WTC11 (cell line): Measurements from ENCODE around the gene DLG1. TPM values are rescaled to one million over a fixed set of nuclear protein-coding genes. Genes with fewer than 3 reads are reported as not detected.

Experiments
- ATAC-seq: fragments of 200-7000 bp; cut with Tn5 transposase; 2 replicates; pipeline ENCODE4 v1.10.0; 2021; ENCODE audit warnings: mild to moderate bottlenecking, moderate library complexity
- CTCF ChIA-PET: fragments of 300-600 bp; sonication (Branson Sonifier 250); formaldehyde crosslinking; loops from one replicate; lab custom pipeline; 2021; ENCODE audit warnings: antibody characterized with exemption; lab: Charles Lee
- POLR2A ChIA-PET: fragments of 350-600 bp; sonication (Branson Sonifier 250); formaldehyde crosslinking; loops from one replicate; lab custom pipeline; 2021; ENCODE audit warnings: antibody characterized with exemption; lab: Charles Lee
- DNase-seq: peaks from one replicate; pipeline ENCODE4 v3.0.0; 2021; ENCODE audit warnings: low spot score
- H3K27ac Mint-ChIP-seq: 2 replicates; pipeline ENCODE4 v1.8.0; 2021; ENCODE audit warnings: mixed read lengths
- H3K27me3 Mint-ChIP-seq: 2 replicates; pipeline ENCODE4 v1.8.0; 2021; ENCODE audit warnings: low read depth, mild to moderate bottlenecking, moderate library complexity, mixed read lengths
- H3K36me3 Mint-ChIP-seq: 2 replicates; pipeline ENCODE4 v1.8.0; 2021; ENCODE audit warnings: mixed read lengths
- H3K4me1 Mint-ChIP-seq: 2 replicates; pipeline ENCODE4 v1.8.0; 2022; ENCODE audit warnings: mixed read lengths
- H3K4me3 Mint-ChIP-seq: 2 replicates; pipeline ENCODE4 v1.8.0; 2021; ENCODE audit warnings: mild to moderate bottlenecking, moderate library complexity, mixed read lengths
- H3K9me3 Mint-ChIP-seq: 2 replicates; pipeline ENCODE4 v1.8.0; 2021; ENCODE audit warnings: mixed read lengths
- ARID4B ChIP-seq: sonication (generic); formaldehyde crosslinking; IDR thresholded peaks from 2 replicates; pipeline ENCODE4 v1.8.0; 2023; ENCODE audit warnings: missing genetic modification reagents, mild to moderate bottlenecking, borderline replicate concordance
- ATF1 ChIP-seq: sonication (generic); formaldehyde crosslinking; IDR thresholded peaks from 2 replicates; pipeline ENCODE4 v1.8.1; 2023; ENCODE audit warnings: mild to moderate bottlenecking, moderate library complexity, missing genetic modification reagents
- NR2C2 ChIP-seq: sonication (generic); formaldehyde crosslinking; IDR thresholded peaks from 2 replicates; pipeline ENCODE4 v1.8.0; 2022; ENCODE audit warnings: mild to moderate bottlenecking, missing genetic modification reagents
- NR3C1 ChIP-seq: sonication (generic); formaldehyde crosslinking; conservative IDR thresholded peaks from 2 replicates; pipeline ENCODE4 v1.8.1; 2023; ENCODE audit warnings: low read depth, mild to moderate bottlenecking, missing genetic modification reagents
- OVOL2 ChIP-seq: fragments of 250-450 bp; sonication (Bioruptor Pico); IDR thresholded peaks from 2 replicates; pipeline ENCODE4 v1.9.0; 2021; ENCODE audit warnings: mild to moderate bottlenecking, borderline replicate concordance
- PRDM15 ChIP-seq: sonication (generic); formaldehyde crosslinking; IDR thresholded peaks from 2 replicates; pipeline ENCODE4 v1.8.0; 2022; ENCODE audit warnings: missing genetic modification reagents
- STAT6 ChIP-seq: sonication (generic); formaldehyde crosslinking; conservative IDR thresholded peaks from 2 replicates; pipeline ENCODE4 v1.8.1; 2023; ENCODE audit warnings: mild to moderate bottlenecking, low read depth, missing genetic modification reagents, moderate library complexity
- ZNF121 ChIP-seq: sonication (generic); formaldehyde crosslinking; IDR thresholded peaks from 2 replicates; pipeline ENCODE4 v1.8.0; 2023; ENCODE audit warnings: missing genetic modification reagents
- ZNF232 ChIP-seq: sonication (generic); formaldehyde crosslinking; IDR thresholded peaks from 2 replicates; pipeline ENCODE4 v1.8.0; 2022; ENCODE audit warnings: mild to moderate bottlenecking, missing genetic modification reagents
- ZNF532 ChIP-seq: fragments of 250-450 bp; sonication (Bioruptor Pico); IDR thresholded peaks from 2 replicates; pipeline ENCODE4 v1.9.0; 2021; ENCODE audit warnings: mild to moderate bottlenecking, borderline replicate concordance
- total RNA-seq: library from RNA; stranded (reverse); gene quantifications from 3 replicates; pipeline ENCODE4 v1.2.3, GENCODE V29; 2021

DLG1 gene
- total RNA-seq, 1 experiment from 2014 or later: 81.1 TPM

GRCh38 chr3:197261164-197261509 lies 37.3 kb downstream of the DLG1 start:
- POLR2A ChIA-PET: interaction anchor here (0.6 kb wide), 1 partner anchor 515 kb away, joined by 8 read pairs; no protein-coding TSS in a partner anchor
- ATAC-seq: no peak

GRCh38 chr3:197260491-197261163 lies 37.8 kb downstream of the DLG1 start:
- H3K27ac Mint-ChIP-seq: peak overlapping the region; percentile 43; the same call in 1 of the 2 replicates

More at GRCh38 chr3:197261164-197261509, 37.3 kb downstream of the DLG1 start:
- Mint-ChIP-seq H3K9me3 (no peaks in the 10 kb centered on the region), H3K4me3 (no peak overlapping the region), H3K27me3 (no peaks in the 10 kb centered on the region), H3K36me3 (peaks cover 4% of the 10 kb centered on the region), H3K4me1 (peaks cover 46% of the 10 kb centered on the region), H3K27ac (peak overlapping the region; percentile 57; the same call in 1 of the 2 replicates)
- CTCF ChIA-PET: interaction anchor here (0.9 to 1.5 kb wide), 2 partner anchors 14 to 241 kb away, joined by 3 to 4 read pairs; no protein-coding TSS in a partner anchor
- DNase-seq: no peak
- TF ChIP-seq ARID4B (CRISPR knock-in tag) (no peak), NR2C2 (CRISPR knock-in tag) (no peak), ZNF232 (CRISPR knock-in tag) (no peak), ZNF121 (CRISPR knock-in tag) (peak; percentile 81), ZNF532 (CRISPR knock-in tag) (no peak), NR3C1 (no peak), OVOL2 (no peak)

More at GRCh38 chr3:197260491-197261163, 37.8 kb downstream of the DLG1 start:
- no peak for DNase-seq
- Mint-ChIP-seq H3K4me1 (peaks cover 46% of the 10 kb centered on the region), H3K36me3 (peaks cover 4% of the 10 kb centered on the region), H3K4me3 (no peak overlapping the region), H3K27me3 (no peaks in the 10 kb centered on the region)
- CTCF ChIA-PET: interaction anchor here (0.7 to 1.5 kb wide), 3 partner anchors 14 to 282 kb away, joined by 3 to 4 read pairs (median 3); no protein-coding TSS in a partner anchor
- ATAC-seq: no peak
- no peak for TF ChIP-seq STAT6
- no peak for TF ChIP-seq PRDM15 (CRISPR knock-in tag)
- TF ChIP-seq ATF1 (CRISPR knock-in tag): no peak
- TF ChIP-seq, all 79 proteins: peak for 0
- no peaks in the 10 kb centered on the region for H3K9me3 Mint-ChIP-seq
- POLR2A ChIA-PET: interaction anchor here (0.6 kb wide), 1 partner anchor 514 kb away, joined by 8 read pairs; no protein-coding TSS in a partner anchor
